A673 (cell line): ENCODE results near the gene FRK. TPM values are rescaled to one million over a fixed set of nuclear protein-coding genes. Genes with fewer than 3 reads are reported as not detected.

Experiments
- BruUV-seq: library from RNA; stranded (reverse); fragments of 400-500 nt; replicated peaks from 2 replicates; lab custom pipeline; 2021; lab: Mats Ljungman, UMichigan
- CTCF ChIA-PET: fragments of 300-600 bp; sonication (Branson Sonifier 250); formaldehyde crosslinking; loops from one replicate; lab custom pipeline; 2022; ENCODE audit warnings: antibody characterized with exemption; lab: Charles Lee
- POLR2A ChIA-PET: fragments of 300-600 bp; sonication (Branson Sonifier 250); formaldehyde crosslinking; loops from one replicate; lab custom pipeline; 2022; ENCODE audit warnings: antibody characterized with exemption; ENCODE audit not compliant: low non-redundant PET; lab: Charles Lee
- DNase-seq: peaks from one replicate; pipeline ENCODE4 v3.0.0-alpha.2; 2015; ENCODE audit warnings: low spot score
- H3K27ac ChIP-seq: fragments of 200-600 bp; sonication (generic); 2 replicates; pipeline ENCODE4 v1.5.1; 2016; ENCODE audit warnings: mixed run types, low read depth, mild to moderate bottlenecking, mixed read lengths, antibody characterized with exemption, low read length; ENCODE audit not compliant: poor library complexity, severe bottlenecking
- H3K27me3 ChIP-seq: fragments of 200-600 bp; sonication (generic); replicated peaks from 2 replicates; pipeline ENCODE4 v1.6.1; 2017; ENCODE audit warnings: mixed run types, low read depth, mild to moderate bottlenecking, mixed read lengths, antibody characterized with exemption, low read length; ENCODE audit not compliant: insufficient read depth, poor library complexity
- H3K36me3 ChIP-seq: fragments of 200-600 bp; sonication (generic); 2 replicates; pipeline ENCODE4 v1.6.1; 2016; ENCODE audit warnings: mixed run types, mild to moderate bottlenecking, mixed read lengths, antibody characterized with exemption, low read length; ENCODE audit not compliant: insufficient read depth, poor library complexity, severe bottlenecking
- H3K4me1 ChIP-seq: fragments of 200-600 bp; sonication (generic); 2 replicates; pipeline ENCODE4 v1.6.1; 2017; ENCODE audit warnings: mixed run types, mild to moderate bottlenecking, mixed read lengths, antibody characterized with exemption, low read length; ENCODE audit not compliant: insufficient read depth, poor library complexity, severe bottlenecking
- H3K4me3 ChIP-seq: fragments of 200-600 bp; sonication (generic); 2 replicates; pipeline ENCODE4 v1.5.1; 2016; ENCODE audit warnings: low read depth, mixed run types, mild to moderate bottlenecking, mixed read lengths, low read length; ENCODE audit not compliant: poor library complexity, severe bottlenecking
- H3K9me3 ChIP-seq: fragments of 200-600 bp; sonication (generic); 2 replicates; pipeline ENCODE4 v1.6.1; 2016; ENCODE audit warnings: mixed run types, low read depth, mild to moderate bottlenecking, mixed read lengths, antibody characterized with exemption, low read length; ENCODE audit not compliant: poor library complexity, severe bottlenecking
- CTCF ChIP-seq: fragments of 300-800, 200-600 bp; sonication (generic); conservative IDR thresholded peaks from 2 replicates; pipeline ENCODE4 v1.5.1; 2017; ENCODE audit warnings: low read depth, mild to moderate bottlenecking, antibody characterized with exemption, low read length, moderate library complexity, mixed read lengths
- EZH2 ChIP-seq: fragments of 200-600 bp; sonication (generic); IDR thresholded peaks from 2 replicates; pipeline ENCODE4 v1.6.1; 2017; ENCODE audit warnings: borderline replicate concordance, low read depth, mild to moderate bottlenecking, mixed read lengths, antibody characterized with exemption, low read length; ENCODE audit not compliant: poor library complexity, severe bottlenecking
- intact Hi-C: fragments of 100-400 bp; cut with micrococcal nuclease; formaldehyde crosslinking; loops from one replicate; pipeline ENCODE4 v1.10.0; 2022; ENCODE audit not compliant: unreplicated experiment
- total RNA-seq: library from RNA; stranded (reverse); gene quantifications from 2 replicates; pipeline ENCODE4 v1.2.3, GENCODE V29; 2021

FRK gene
- total RNA-seq, 1 experiment from 2014 or later, result 12.3 TPM

DNA sequence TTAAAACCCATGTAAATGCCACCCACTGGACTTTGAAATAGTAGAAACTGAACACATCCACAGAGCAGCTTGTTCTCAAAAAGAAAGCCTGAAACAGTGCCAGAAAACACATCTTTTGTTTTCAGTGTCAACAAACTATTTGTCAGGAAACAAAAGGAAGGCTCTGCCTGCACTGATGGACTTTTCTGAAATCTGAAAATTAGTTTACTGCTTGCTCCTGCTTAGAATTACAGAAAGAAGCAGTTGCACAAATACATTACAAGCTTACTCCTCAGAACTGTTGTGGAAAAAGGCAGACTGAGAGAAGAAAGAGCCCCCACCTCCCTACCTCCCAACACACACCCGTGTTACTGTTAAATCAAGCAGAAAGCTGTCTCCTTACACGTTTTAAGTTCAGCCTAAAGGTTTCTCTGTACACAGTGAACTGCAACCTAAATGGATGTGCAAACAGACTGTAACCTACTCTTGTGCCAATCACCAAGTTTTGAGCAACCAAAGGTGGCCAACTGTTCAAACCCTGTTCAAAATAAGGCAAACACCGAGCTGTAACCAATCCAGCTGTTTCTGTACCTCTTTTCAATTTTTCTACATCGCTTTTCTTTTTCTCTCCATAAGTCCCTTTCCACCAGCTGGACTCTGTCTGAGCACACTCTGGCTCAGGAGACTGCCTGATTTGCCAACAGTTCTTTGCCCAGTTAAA lies 43.7 kb downstream of the FRK start:
- no peak for TF ChIP-seq CTCF
- TF ChIP-seq EZH2, result no peak
- ChIA-PET CTCF (no interaction called here), POLR2A (no interaction called here)
- Histone ChIP-seq H3K27ac (peak overlapping the region; percentile 18), H3K9me3 (no peaks in the 10 kb centered on the region), H3K4me3 (no peak overlapping the region), H3K27me3 (no peaks in the 10 kb centered on the region), H3K36me3 (no peaks in the 10 kb centered on the region), H3K4me1 (peaks cover 42% of the 10 kb centered on the region)
- BruUV-seq, result no TSS peak
- no peak for DNase-seq
- intact Hi-C loops, result no loop called here

GRCh38 chr6:116015983-116016382 lies 44.7 kb downstream of the FRK start:
- H3K27me3 ChIP-seq, result no peaks in the 10 kb centered on the region
- intact Hi-C loops, result no loop called here
- BruUV-seq, result no TSS peak
- no peak overlapping the region for H3K4me3 ChIP-seq
- H3K27ac ChIP-seq, result no peak overlapping the region
- POLR2A ChIA-PET, result no interaction called here
- TF ChIP-seq EZH2 (no peak), CTCF (no peak)
- H3K9me3 ChIP-seq, result no peaks in the 10 kb centered on the region
- no peak for DNase-seq
- H3K4me1 ChIP-seq, result peaks cover 45% of the 10 kb centered on the region
- CTCF ChIA-PET, result no interaction called here
- H3K36me3 ChIP-seq, result no peaks in the 10 kb centered on the region

- Histone ChIP-seq H3K4me1 (peaks cover 48% of the 10 kb centered on the region), H3K27ac (no peak overlapping the region), H3K27me3 (no peaks in the 10 kb centered on the region), H3K36me3 (no peaks in the 10 kb centered on the region), H3K9me3 (no peaks in the 10 kb centered on the region), H3K4me3 (no peak overlapping the region)
- no TSS peak for BruUV-seq
- ChIA-PET CTCF (no interaction called here), POLR2A (no interaction called here)
- TF ChIP-seq CTCF (no peak), EZH2 (no peak)
- intact Hi-C loops, result no loop called here
- no peak for DNase-seq
Measured at GRCh38 chr6:116015561-116015960, 45.1 kb downstream of the FRK start.
